ENCODE results near the gene OLFM3.

GRCh38 chr1:101965341-101965740 lies 31.4 kb downstream of the OLFM3 start:
- TF ChIP-seq EP300 (IDR thresholded peaks at IDR 0.05) (no peak), POLR2A (IDR thresholded peaks at IDR 0.05) (no peak), POLR2AphosphoS5 (IDR thresholded peaks at IDR 0.05) (no peak)
- TF ChIP-seq, protein P1, sequence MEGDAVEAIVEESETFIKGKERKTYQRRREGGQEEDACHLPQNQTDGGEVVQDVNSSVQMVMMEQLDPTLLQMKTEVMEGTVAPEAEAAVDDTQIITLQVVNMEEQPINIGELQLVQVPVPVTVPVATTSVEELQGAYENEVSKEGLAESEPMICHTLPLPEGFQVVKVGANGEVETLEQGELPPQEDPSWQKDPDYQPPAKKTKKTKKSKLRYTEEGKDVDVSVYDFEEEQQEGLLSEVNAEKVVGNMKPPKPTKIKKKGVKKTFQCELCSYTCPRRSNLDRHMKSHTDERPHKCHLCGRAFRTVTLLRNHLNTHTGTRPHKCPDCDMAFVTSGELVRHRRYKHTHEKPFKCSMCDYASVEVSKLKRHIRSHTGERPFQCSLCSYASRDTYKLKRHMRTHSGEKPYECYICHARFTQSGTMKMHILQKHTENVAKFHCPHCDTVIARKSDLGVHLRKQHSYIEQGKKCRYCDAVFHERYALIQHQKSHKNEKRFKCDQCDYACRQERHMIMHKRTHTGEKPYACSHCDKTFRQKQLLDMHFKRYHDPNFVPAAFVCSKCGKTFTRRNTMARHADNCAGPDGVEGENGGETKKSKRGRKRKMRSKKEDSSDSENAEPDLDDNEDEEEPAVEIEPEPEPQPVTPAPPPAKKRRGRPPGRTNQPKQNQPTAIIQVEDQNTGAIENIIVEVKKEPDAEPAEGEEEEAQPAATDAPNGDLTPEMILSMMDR (IDR thresholded peaks at IDR 0.05), result no peak

Measured in stomach (tissue), 4 donors.